ENCODE data around the gene ATXN1.

- TF ChIP-seq CTCF (IDR thresholded peaks at IDR 0.05; ENCODE audit: poor library complexity, severe bottlenecking) = no peak
- no peak for TF ChIP-seq POLR2AphosphoS5 (IDR thresholded peaks at IDR 0.05)
- no peak for TF ChIP-seq EZH2 (IDR thresholded peaks at IDR 0.05; ENCODE audit: borderline replicate concordance, insufficient read depth, low read length, poor library complexity, severe bottlenecking)
- no peak for TF ChIP-seq REST (IDR thresholded peaks at IDR 0.05; ENCODE audit: borderline replicate concordance)
- no peak for TF ChIP-seq TAF1 (IDR thresholded peaks at IDR 0.05; ENCODE audit: low read depth)
- no peak for TF ChIP-seq RAD21 (conservative IDR thresholded peaks at IDR 0.05)
Measured at GRCh38 chr6:16723826-16724225, 37.4 kb downstream of the ATXN1 start.

All from neural cell (in vitro differentiated cells).